H9 (cell line): Measurements from ENCODE around the gene MYO1E. TPM values are rescaled to one million over a fixed set of nuclear protein-coding genes. Genes with fewer than 3 reads are reported as not detected.

ENCODE experiments used
- DNase-seq: peaks from one replicate; pipeline ENCODE4 v3.0.0-alpha.2; 2017
- H2AFZ ChIP-seq: one replicate; pipeline ENCODE4 v1.6.1; 2013; ENCODE audit warnings: mild to moderate bottlenecking, low read length, control low read depth, moderate library complexity
- H2AK5ac ChIP-seq: 2 replicates; pipeline ENCODE4 v1.6.1; 2013; ENCODE audit warnings: low read length, control low read depth, mixed read lengths; ENCODE audit not compliant: insufficient read length
- H2BK120ac ChIP-seq: one replicate; pipeline ENCODE4 v1.6.1; 2013; ENCODE audit warnings: low read depth, mild to moderate bottlenecking, low read length, control low read depth, inconsistent platforms; ENCODE audit not compliant: poor library complexity, severe bottlenecking
- H2BK12ac ChIP-seq: 2 replicates; pipeline ENCODE4 v1.6.1; 2013; ENCODE audit warnings: low read length, control low read depth, mixed read lengths, low read depth; ENCODE audit not compliant: insufficient read length
- H2BK15ac ChIP-seq: 2 replicates; pipeline ENCODE4 v1.6.1; 2013; ENCODE audit warnings: low read depth, low read length, control low read depth
- H2BK20ac ChIP-seq: one replicate; pipeline ENCODE4 v1.6.1; 2013; ENCODE audit warnings: low read depth, mild to moderate bottlenecking, low read length, control low read depth, inconsistent platforms; ENCODE audit not compliant: poor library complexity, severe bottlenecking
- H2BK5ac ChIP-seq: 2 replicates; pipeline ENCODE4 v1.6.1; 2013; ENCODE audit warnings: low read length, control low read depth, mixed read lengths; ENCODE audit not compliant: insufficient read length
- H3K14ac ChIP-seq: 2 replicates; pipeline ENCODE4 v1.6.1; 2013; ENCODE audit warnings: low read length, control low read depth; ENCODE audit not compliant: insufficient read depth
- H3K18ac ChIP-seq: 2 replicates; pipeline ENCODE4 v1.6.1; 2013; ENCODE audit warnings: low read depth, mild to moderate bottlenecking, mixed read lengths, low read length, control low read depth; ENCODE audit not compliant: insufficient read length
- H3K23ac ChIP-seq: 2 replicates; pipeline ENCODE4 v1.6.1; 2013; ENCODE audit warnings: low read length, control low read depth, mixed read lengths, low read depth; ENCODE audit not compliant: insufficient read length
- H3K23me2 ChIP-seq: 2 replicates; pipeline ENCODE4 v1.6.1; 2013; ENCODE audit warnings: low read depth, mild to moderate bottlenecking, mixed read lengths, low read length, control low read depth; ENCODE audit not compliant: insufficient read length, poor library complexity, severe bottlenecking
- H3K27ac ChIP-seq: 2 replicates; pipeline ENCODE4 v1.5.1; 2013; ENCODE audit warnings: low read length, control low read depth, mixed read lengths, low read depth; ENCODE audit not compliant: insufficient read length
- H3K27me3 ChIP-seq: 2 replicates; pipeline ENCODE4 v1.6.1; 2013; ENCODE audit warnings: low read length, control low read depth, inconsistent platforms; ENCODE audit not compliant: insufficient read depth
- H3K4ac ChIP-seq: 2 replicates; pipeline ENCODE4 v1.6.1; 2013; ENCODE audit warnings: low read depth, mild to moderate bottlenecking, control low read depth, inconsistent platforms, low read length, moderate library complexity
- H3K4me1 ChIP-seq: 2 replicates; pipeline ENCODE4 v1.6.1; 2013; ENCODE audit warnings: low read length, control low read depth, inconsistent platforms; ENCODE audit not compliant: insufficient read depth
- H3K4me2 ChIP-seq: 2 replicates; pipeline ENCODE4 v1.6.1; 2013; ENCODE audit warnings: low read length, control low read depth, mixed read lengths; ENCODE audit not compliant: insufficient read length, insufficient read depth
- H3K56ac ChIP-seq: 2 replicates; pipeline ENCODE4 v1.6.1; 2013; ENCODE audit warnings: low read depth, mild to moderate bottlenecking, mixed read lengths, low read length, control low read depth; ENCODE audit not compliant: insufficient read length
- H3K79me1 ChIP-seq: 2 replicates; pipeline ENCODE4 v1.6.1; 2013; ENCODE audit warnings: low read depth, mild to moderate bottlenecking, moderate library complexity, low read length, control low read depth, inconsistent platforms; ENCODE audit not compliant: insufficient read depth, poor library complexity, severe bottlenecking
- H3K79me2 ChIP-seq: 2 replicates; pipeline ENCODE4 v1.6.1; 2013; ENCODE audit warnings: low read length, control low read depth, inconsistent platforms; ENCODE audit not compliant: insufficient read depth
- H3K9ac ChIP-seq: 2 replicates; pipeline ENCODE4 v1.6.1; 2013; ENCODE audit warnings: low read length, control low read depth, mixed read lengths; ENCODE audit not compliant: insufficient read length; ENCODE audit errors: extremely low read depth
- H3K9me3 ChIP-seq: one replicate; pipeline ENCODE4 v1.6.1; 2013; ENCODE audit warnings: low read depth, low read length, inconsistent platforms; ENCODE audit not compliant: control insufficient read depth
- H3T11ph ChIP-seq: one replicate; pipeline ENCODE4 v1.6.1; 2013; ENCODE audit warnings: mild to moderate bottlenecking, low read length, control low read depth, inconsistent platforms
- H4K20me1 ChIP-seq: one replicate; pipeline ENCODE4 v1.6.1; 2013; ENCODE audit not compliant: control insufficient read depth, insufficient read length, insufficient read depth
- H4K5ac ChIP-seq: 2 replicates; pipeline ENCODE4 v1.6.1; 2013; ENCODE audit warnings: low read depth, mild to moderate bottlenecking, mixed read lengths, low read length, control low read depth; ENCODE audit not compliant: insufficient read length
- H4K8ac ChIP-seq: replicated peaks from 2 replicates; pipeline ENCODE4 v1.6.1; 2013; ENCODE audit warnings: low read length, control low read depth, mixed read lengths, low read depth; ENCODE audit not compliant: insufficient read length
- H4K91ac ChIP-seq: 2 replicates; pipeline ENCODE4 v1.6.1; 2013; ENCODE audit warnings: low read depth, mild to moderate bottlenecking, moderate library complexity, mixed read lengths, low read length, control low read depth; ENCODE audit not compliant: insufficient read length
- H3K27ac Mint-ChIP-seq, 3 experiments: 2 replicates in 2 of 3; 3 replicates in 1 of 3; pipeline ENCODE4 v1.8.0; 2020 to 2021; ENCODE audit warnings: mixed read lengths in 3 of 3, mild to moderate bottlenecking in 1 of 3, moderate library complexity in 1 of 3
- H3K27me3 Mint-ChIP-seq: 2 replicates; pipeline ENCODE4 v1.8.0; 2021; ENCODE audit warnings: low read depth, mild to moderate bottlenecking, moderate library complexity, mixed read lengths
- H3K36me3 Mint-ChIP-seq, 3 experiments: 2 replicates in 2 of 3; 3 replicates in 1 of 3; pipeline ENCODE4 v1.8.0; 2020 to 2021; ENCODE audit warnings: low read depth in 3 of 3, mixed read lengths in 3 of 3; ENCODE audit not compliant: insufficient read depth in 1 of 3
- H3K4me1 Mint-ChIP-seq, 2 experiments: 2 replicates each; pipeline ENCODE4 v1.8.0; 2020; ENCODE audit warnings: mixed read lengths in 2 of 2
- H3K4me3 Mint-ChIP-seq, 2 experiments: 2 replicates in 1 of 2; 3 replicates in 1 of 2; pipeline ENCODE4 v1.8.0; 2020 to 2021; ENCODE audit warnings: mild to moderate bottlenecking in 2 of 2, mixed read lengths in 2 of 2, moderate library complexity in 1 of 2
- H3K9me3 Mint-ChIP-seq, 2 experiments: 2 replicates in 1 of 2; 3 replicates in 1 of 2; pipeline ENCODE4 v1.8.0; 2020; ENCODE audit warnings: mild to moderate bottlenecking in 2 of 2, mixed read lengths in 2 of 2, moderate library complexity in 1 of 2
- CTCF ChIP-seq: fragments of 200-600 bp; sonication (generic); conservative IDR thresholded peaks from 3 replicates; pipeline ENCODE4 v1.8.0; 2021; ENCODE audit warnings: antibody characterized with exemption, mild to moderate bottlenecking
- WGBS: extraction: QIAGEN DNeasy Blood & Tissue Kit; methylation state at CpG from one replicate; pipeline ENCODE4 v1.1.7; 2013; ENCODE audit warnings: missing lambda C conversion rate, low lambda C conversion rate, mixed read lengths; ENCODE audit not compliant: insufficient read length; ENCODE audit errors: extremely low coverage; 5-methylcytosine and 5-hydroxymethylcytosine counted together
- total RNA-seq: library from RNA; stranded (reverse); gene quantifications from 2 replicates; pipeline ENCODE4 v1.2.1, GENCODE V29; 2021

MYO1E gene
- total RNA-seq, 1 experiment from 2014 or later = 235 TPM

- no peak overlapping the region for H2BK120ac ChIP-seq
- no peak overlapping the region for H3K27ac Mint-ChIP-seq
- H3K27me3 ChIP-seq = no peaks in the 10 kb centered on the region
- H3K27me3 Mint-ChIP-seq = no peaks in the 10 kb centered on the region
- no peaks in the 10 kb centered on the region; a peak in 1 of 4 replicates for H3K4me1 Mint-ChIP-seq
- H3K9me3 ChIP-seq = no peaks in the 10 kb centered on the region
- no peaks in the 10 kb centered on the region for H4K20me1 ChIP-seq
- no peak overlapping the region for H3T11ph ChIP-seq
- H3K79me1 ChIP-seq = peaks cover 5% of the 10 kb centered on the region
- no peak overlapping the region for H4K91ac ChIP-seq
- no peak overlapping the region for H2BK20ac ChIP-seq
- H2BK5ac ChIP-seq = no peak overlapping the region
- H3K14ac ChIP-seq = no peak overlapping the region
- H4K8ac ChIP-seq = no peak overlapping the region
- TF ChIP-seq CTCF = no peak
- DNase-seq = no peak
- H3K4me1 ChIP-seq = no peaks in the 10 kb centered on the region
- H3K79me2 ChIP-seq = no peaks in the 10 kb centered on the region
- no peak overlapping the region for H2BK15ac ChIP-seq
- no peak overlapping the region for H3K4ac ChIP-seq
- peaks cover 57 to 89% (median 85%) of the 10 kb centered on the region in 3 experiments; a peak in 6 of 7 replicates for H3K36me3 Mint-ChIP-seq
- no peak overlapping the region for H2AK5ac ChIP-seq
- no peak overlapping the region for H2BK12ac ChIP-seq
- H3K4me3 Mint-ChIP-seq = no peak overlapping the region
- H3K9me3 Mint-ChIP-seq = no peaks in the 10 kb centered on the region
- H2AFZ ChIP-seq = no peak overlapping the region
- no peak overlapping the region for H3K27ac ChIP-seq
- no peak overlapping the region for H3K56ac ChIP-seq
- H3K23ac ChIP-seq = no peak overlapping the region
- H3K4me2 ChIP-seq = no peak overlapping the region
- no peak overlapping the region for H4K5ac ChIP-seq
- no peak overlapping the region for H3K9ac ChIP-seq
- H3K23me2 ChIP-seq = no peaks in the 10 kb centered on the region
- no peak overlapping the region for H3K18ac ChIP-seq
- no CpG with 5 or more reads among the region's 1 CpG for WGBS
Measured at GRCh38 chr15:59116141-59116540, 256.5 kb downstream of the MYO1E start.
